ENCODE results near the gene PHF21B.
"Not testable (repeated sequence)": the region's sequence is repeated elsewhere in the genome, so short reads cannot be mapped to it uniquely, and the experiment has no call there.

PHF21B gene

GRCh38 chr22:44924098-44924497, 85.7 kb downstream of the PHF21B start:
- ChIA-PET POLR2A (no interaction called here), CTCF (no interaction called here)
- Histone ChIP-seq H3K27ac (ENCODE audit: extremely low read depth, low read depth, low read length) (no peak overlapping the region), H3K4me3 (ENCODE audit: low read depth, low read length) (no peak overlapping the region), H3K36me3 (ENCODE audit: control insufficient read depth in 2 of 2, insufficient read depth in 1 of 2, low read length in 2 of 2) (no peaks in the 10 kb centered on the region), H3K9me3 (ENCODE audit: control insufficient read depth, insufficient read depth, low read depth, low read length) (no peaks in the 10 kb centered on the region), H3K4me1 (ENCODE audit: control insufficient read depth, insufficient read depth, low read length) (no peaks in the 10 kb centered on the region)
- TF ChIP-seq HIC1 (tag by site-specific recombination; IDR thresholded peaks at IDR 0.05) (no peak), ZNF184 (tag by site-specific recombination; IDR thresholded peaks at IDR 0.05) (peak; percentile 96)

- H3K4me1 ChIP-seq (ENCODE audit: control insufficient read depth, insufficient read depth, low read length); H3K4me3 ChIP-seq (ENCODE audit: low read depth, low read length); POLR2A ChIA-PET; H3K27ac ChIP-seq (ENCODE audit: extremely low read depth, low read depth, low read length); H3K9me3 ChIP-seq (ENCODE audit: control insufficient read depth, insufficient read depth, low read depth, low read length); H3K36me3 ChIP-seq (ENCODE audit: control insufficient read depth in 2 of 2, insufficient read depth in 1 of 2, low read length in 2 of 2): not testable (repeated sequence)
- CTCF ChIA-PET, result interaction anchor here (0.6 kb wide), 1 partner anchor 181 kb away, joined by 4 read pairs; no protein-coding TSS in a partner anchor
These were observed 88.0 kb downstream of the PHF21B start for GRCh38 chr22:44921766-44922165.

GRCh38 chr22:44920183-44920582, 89.6 kb downstream of the PHF21B start:
- H3K4me1 ChIP-seq (ENCODE audit: control insufficient read depth, insufficient read depth, low read length), result no peaks in the 10 kb centered on the region
- H3K9me3 ChIP-seq (ENCODE audit: control insufficient read depth, insufficient read depth, low read depth, low read length), result no peaks in the 10 kb centered on the region
- no peaks in the 10 kb centered on the region for H3K36me3 ChIP-seq (ENCODE audit: control insufficient read depth in 2 of 2, insufficient read depth in 1 of 2, low read length in 2 of 2)
- POLR2A ChIA-PET, result no interaction called here
- CTCF ChIA-PET, result interaction anchor here (1.0 kb wide), 1 partner anchor 185 kb away, joined by 3 read pairs; no protein-coding TSS in a partner anchor
- no peak overlapping the region for H3K27ac ChIP-seq (ENCODE audit: extremely low read depth, low read depth, low read length)
- TF ChIP-seq ZNF416 (tag by site-specific recombination; IDR thresholded peaks at IDR 0.05), result no peak
- TF ChIP-seq ZNF366 (tag by site-specific recombination; conservative IDR thresholded peaks at IDR 0.05), result no peak
- TF ChIP-seq ZNF394 (tag by site-specific recombination; IDR thresholded peaks at IDR 0.05; ENCODE audit: borderline replicate concordance), result no peak
- no peak for TF ChIP-seq MEIS1 (CRISPR knock-in tag; IDR thresholded peaks at IDR 0.05; ENCODE audit: borderline replicate concordance)
- TF ChIP-seq ZNF211 (tag by site-specific recombination; IDR thresholded peaks at IDR 0.05; ENCODE audit: low read depth), result no peak
- TF ChIP-seq, protein P1, sequence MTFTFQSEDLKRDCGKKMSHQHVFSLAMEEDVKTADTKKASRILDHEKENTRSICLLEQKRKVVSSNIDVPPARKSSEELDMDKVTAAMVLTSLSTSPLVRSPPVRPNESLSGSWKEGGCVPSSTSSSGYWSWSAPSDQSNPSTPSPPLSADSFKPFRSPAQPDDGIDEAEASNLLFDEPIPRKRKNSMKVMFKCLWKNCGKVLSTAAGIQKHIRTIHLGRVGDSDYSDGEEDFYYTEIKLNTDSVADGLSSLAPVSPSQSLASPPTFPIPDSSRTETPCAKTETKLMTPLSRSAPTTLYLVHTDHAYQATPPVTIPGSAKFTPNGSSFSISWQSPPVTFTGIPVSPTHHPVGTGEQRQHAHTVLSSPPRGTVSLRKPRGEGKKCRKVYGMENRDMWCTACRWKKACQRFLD (tag by site-specific recombination; IDR thresholded peaks at IDR 0.05), result no peak
- TF ChIP-seq ZNF513 (tag by site-specific recombination; IDR thresholded peaks at IDR 0.05), result no peak
- no peak for TF ChIP-seq ZNF302 (tag by site-specific recombination; IDR thresholded peaks at IDR 0.05; ENCODE audit: low read depth)
- no peak for TF ChIP-seq ZNF629 (tag by site-specific recombination; IDR thresholded peaks at IDR 0.05)
- no peak for TF ChIP-seq ZNF37A (tag by site-specific recombination; IDR thresholded peaks at IDR 0.05)
- no peak for TF ChIP-seq ZNF600 (tag by site-specific recombination; IDR thresholded peaks at IDR 0.05)
- TF ChIP-seq SP2 (tag by site-specific recombination; IDR thresholded peaks at IDR 0.05), result no peak
- TF ChIP-seq ZNF473 (tag by site-specific recombination; IDR thresholded peaks at IDR 0.05), result no peak
- TF ChIP-seq SP3 (tag by site-specific recombination; IDR thresholded peaks at IDR 0.05), result no peak
- no peak for TF ChIP-seq ZNF660 (tag by site-specific recombination; IDR thresholded peaks at IDR 0.05)
- TF ChIP-seq ZFP41 (tag by site-specific recombination; IDR thresholded peaks at IDR 0.05; ENCODE audit: borderline replicate concordance), result no peak
- no peak for TF ChIP-seq ZNF571 (tag by site-specific recombination; IDR thresholded peaks at IDR 0.05)
- no peak for TF ChIP-seq MYNN (tag by site-specific recombination; IDR thresholded peaks at IDR 0.05; ENCODE audit: borderline replicate concordance)
- H3K4me3 ChIP-seq (ENCODE audit: low read depth, low read length), result no peak overlapping the region

Measured in HEK293 (cell line).